B cell (primary cell): Measurements from ENCODE around the gene SRRM4.

ENCODE experiments used
- EZH2 ChIP-seq: IDR thresholded peaks from 2 replicates; pipeline ENCODE4 v1.6.1; 2012; ENCODE audit warnings: borderline replicate concordance, low read depth, mild to moderate bottlenecking, moderate library complexity, low read length; ENCODE audit not compliant: insufficient read depth, poor library complexity, severe bottlenecking
- TF ChIP-seq, protein P1 (sequence below): fragments of 200-600 bp; IDR thresholded peaks from one replicate; pipeline ENCODE4 v1.8.0; 2022; ENCODE audit warnings: antibody characterized with exemption, mild to moderate bottlenecking

DNA sequence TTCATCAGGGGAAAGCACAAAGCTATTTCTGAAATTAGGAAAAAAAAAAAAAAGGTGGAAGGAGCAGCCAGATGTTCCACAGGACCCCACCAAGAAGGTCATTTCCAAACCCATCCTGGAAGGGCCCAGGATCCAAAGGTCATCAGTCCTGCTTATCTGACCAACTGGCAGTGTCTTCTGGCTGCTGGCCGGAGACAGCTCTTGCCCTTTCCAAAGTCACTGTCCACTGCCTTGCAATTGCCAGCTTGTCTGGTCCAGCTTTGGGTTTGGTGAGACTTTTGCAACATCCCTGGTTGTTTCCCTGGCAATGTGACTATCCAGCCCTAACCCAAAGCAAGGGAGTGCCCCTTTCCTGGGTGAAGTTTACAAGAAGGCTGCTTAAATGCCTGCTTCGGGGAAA is 178.5 kb downstream of the SRRM4 start:
- TF ChIP-seq, protein P1, sequence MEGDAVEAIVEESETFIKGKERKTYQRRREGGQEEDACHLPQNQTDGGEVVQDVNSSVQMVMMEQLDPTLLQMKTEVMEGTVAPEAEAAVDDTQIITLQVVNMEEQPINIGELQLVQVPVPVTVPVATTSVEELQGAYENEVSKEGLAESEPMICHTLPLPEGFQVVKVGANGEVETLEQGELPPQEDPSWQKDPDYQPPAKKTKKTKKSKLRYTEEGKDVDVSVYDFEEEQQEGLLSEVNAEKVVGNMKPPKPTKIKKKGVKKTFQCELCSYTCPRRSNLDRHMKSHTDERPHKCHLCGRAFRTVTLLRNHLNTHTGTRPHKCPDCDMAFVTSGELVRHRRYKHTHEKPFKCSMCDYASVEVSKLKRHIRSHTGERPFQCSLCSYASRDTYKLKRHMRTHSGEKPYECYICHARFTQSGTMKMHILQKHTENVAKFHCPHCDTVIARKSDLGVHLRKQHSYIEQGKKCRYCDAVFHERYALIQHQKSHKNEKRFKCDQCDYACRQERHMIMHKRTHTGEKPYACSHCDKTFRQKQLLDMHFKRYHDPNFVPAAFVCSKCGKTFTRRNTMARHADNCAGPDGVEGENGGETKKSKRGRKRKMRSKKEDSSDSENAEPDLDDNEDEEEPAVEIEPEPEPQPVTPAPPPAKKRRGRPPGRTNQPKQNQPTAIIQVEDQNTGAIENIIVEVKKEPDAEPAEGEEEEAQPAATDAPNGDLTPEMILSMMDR: no peak
- TF ChIP-seq EZH2: no peak
